ENCODE results near the gene CNOT6.

Gene CNOT6

DNA sequence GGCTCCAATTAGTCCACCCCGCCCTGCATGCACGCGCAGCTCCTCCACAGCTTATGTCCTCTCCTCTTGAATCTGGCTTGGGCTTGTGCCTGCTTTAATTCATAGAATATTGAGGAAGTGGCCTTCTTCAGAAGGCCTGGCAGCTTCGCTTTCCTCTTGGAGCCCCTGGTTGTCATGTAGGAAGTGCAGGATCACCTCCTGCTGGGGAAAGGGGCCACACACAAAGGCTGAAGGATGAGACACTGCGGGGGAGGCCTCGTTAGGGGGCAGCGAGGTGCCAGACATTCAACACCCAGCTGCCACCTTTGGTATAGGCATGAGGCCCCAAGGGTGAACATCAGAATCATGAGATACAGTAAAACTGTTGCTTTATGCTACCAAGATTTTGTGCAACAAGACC, 2.7 kb upstream of the CNOT6 start:
- TF ChIP-seq, protein P1, sequence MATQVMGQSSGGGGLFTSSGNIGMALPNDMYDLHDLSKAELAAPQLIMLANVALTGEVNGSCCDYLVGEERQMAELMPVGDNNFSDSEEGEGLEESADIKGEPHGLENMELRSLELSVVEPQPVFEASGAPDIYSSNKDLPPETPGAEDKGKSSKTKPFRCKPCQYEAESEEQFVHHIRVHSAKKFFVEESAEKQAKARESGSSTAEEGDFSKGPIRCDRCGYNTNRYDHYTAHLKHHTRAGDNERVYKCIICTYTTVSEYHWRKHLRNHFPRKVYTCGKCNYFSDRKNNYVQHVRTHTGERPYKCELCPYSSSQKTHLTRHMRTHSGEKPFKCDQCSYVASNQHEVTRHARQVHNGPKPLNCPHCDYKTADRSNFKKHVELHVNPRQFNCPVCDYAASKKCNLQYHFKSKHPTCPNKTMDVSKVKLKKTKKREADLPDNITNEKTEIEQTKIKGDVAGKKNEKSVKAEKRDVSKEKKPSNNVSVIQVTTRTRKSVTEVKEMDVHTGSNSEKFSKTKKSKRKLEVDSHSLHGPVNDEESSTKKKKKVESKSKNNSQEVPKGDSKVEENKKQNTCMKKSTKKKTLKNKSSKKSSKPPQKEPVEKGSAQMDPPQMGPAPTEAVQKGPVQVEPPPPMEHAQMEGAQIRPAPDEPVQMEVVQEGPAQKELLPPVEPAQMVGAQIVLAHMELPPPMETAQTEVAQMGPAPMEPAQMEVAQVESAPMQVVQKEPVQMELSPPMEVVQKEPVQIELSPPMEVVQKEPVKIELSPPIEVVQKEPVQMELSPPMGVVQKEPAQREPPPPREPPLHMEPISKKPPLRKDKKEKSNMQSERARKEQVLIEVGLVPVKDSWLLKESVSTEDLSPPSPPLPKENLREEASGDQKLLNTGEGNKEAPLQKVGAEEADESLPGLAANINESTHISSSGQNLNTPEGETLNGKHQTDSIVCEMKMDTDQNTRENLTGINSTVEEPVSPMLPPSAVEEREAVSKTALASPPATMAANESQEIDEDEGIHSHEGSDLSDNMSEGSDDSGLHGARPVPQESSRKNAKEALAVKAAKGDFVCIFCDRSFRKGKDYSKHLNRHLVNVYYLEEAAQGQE (IDR thresholded peaks at IDR 0.05; ENCODE audit: insufficient read depth in 1 of 2, low read depth in 2 of 2, low read length in 2 of 2): no peak
- TF ChIP-seq POLR2AphosphoS5 (IDR thresholded peaks at IDR 0.05; ENCODE audit: low read depth, low read length): no peak
- no peak for TF ChIP-seq TAF1 (IDR thresholded peaks at IDR 0.05; ENCODE audit: borderline replicate concordance, insufficient read depth, low read length)
- no peak for TF ChIP-seq FOXP2 (optimal IDR thresholded peaks at IDR 0.05; ENCODE audit: borderline replicate concordance, extremely low read depth, extremely low read length, insufficient read depth)
- TF ChIP-seq SIN3A (IDR thresholded peaks at IDR 0.05; ENCODE audit: borderline replicate concordance, insufficient read depth, low read length): no peak

DNA sequence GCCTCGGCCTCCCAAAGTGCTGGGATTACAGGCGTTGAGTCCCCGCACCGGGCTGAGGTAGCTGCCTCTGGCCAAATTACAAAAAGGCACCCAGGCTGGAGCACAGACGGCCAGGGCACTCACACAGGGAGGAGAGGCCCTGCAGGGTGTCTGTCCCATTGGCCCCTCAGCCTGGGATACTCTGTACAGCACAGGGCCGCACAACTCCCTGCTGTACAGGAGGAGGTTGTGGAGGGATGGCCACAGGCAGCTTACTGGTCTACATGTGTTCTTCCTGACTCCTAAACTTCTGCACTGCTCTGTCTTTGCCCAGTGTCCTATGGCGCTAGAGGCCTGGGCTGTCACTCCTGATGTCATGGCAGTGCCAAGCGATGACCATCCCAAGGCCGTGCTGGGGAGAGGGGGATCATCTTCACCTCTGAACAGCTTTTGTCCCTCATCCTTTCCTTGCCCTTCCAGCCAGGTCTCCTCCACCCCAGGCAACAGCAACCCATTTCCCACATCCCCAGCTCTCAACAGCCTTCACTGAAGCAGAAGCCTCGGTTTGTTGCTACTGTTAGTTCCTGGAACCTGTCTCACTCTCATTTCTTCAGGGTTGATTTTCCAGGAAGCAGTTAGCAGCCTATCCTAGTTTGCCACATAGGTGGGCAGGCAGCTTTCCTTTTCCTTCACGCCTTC, 1.8 kb upstream of the CNOT6 start:
- no peak for TF ChIP-seq SIN3A (IDR thresholded peaks at IDR 0.05; ENCODE audit: borderline replicate concordance, insufficient read depth, low read length)
- TF ChIP-seq POLR2AphosphoS5 (IDR thresholded peaks at IDR 0.05; ENCODE audit: low read depth, low read length): no peak
- no peak for TF ChIP-seq TAF1 (IDR thresholded peaks at IDR 0.05; ENCODE audit: borderline replicate concordance, insufficient read depth, low read length)
- TF ChIP-seq, protein P1 (IDR thresholded peaks at IDR 0.05; ENCODE audit: insufficient read depth in 1 of 2, low read depth in 2 of 2, low read length in 2 of 2): no peak
- TF ChIP-seq FOXP2 (optimal IDR thresholded peaks at IDR 0.05; ENCODE audit: borderline replicate concordance, extremely low read depth, extremely low read length, insufficient read depth): no peak

DNA sequence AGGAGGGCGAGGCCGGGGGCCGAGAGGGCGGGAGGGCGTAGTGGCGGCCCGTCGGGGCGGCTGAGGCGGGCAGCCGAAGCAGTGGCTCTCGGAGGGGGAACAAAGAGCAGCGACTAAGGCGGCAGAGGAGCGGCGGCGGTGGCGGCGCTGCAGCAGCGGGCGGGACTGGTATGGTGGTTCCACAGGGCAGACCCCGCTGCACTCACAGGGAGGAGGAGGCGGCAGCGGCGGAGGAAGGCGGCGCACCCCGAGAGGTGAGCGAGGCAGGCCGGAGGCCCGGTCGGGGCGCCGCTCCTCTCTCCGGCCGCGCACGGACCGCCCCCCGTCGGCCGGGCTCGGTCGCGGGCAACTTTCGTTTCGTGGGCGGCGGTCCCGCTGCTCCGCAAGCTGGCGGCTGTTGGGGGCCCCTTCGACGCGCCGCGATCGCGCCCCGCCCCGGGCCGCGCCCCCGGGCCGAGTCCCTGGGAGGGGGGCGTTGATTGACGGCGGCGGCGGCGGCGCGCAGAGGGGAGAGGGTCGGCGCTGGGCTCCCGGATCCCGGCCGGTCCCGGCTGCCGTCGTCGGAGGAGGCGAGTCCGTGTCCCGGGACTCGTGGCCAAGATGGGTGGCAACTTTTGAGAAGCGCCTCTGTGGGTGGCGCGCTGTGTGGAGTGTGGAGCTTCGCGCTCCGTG, 467 bp downstream of the CNOT6 start:
- TF ChIP-seq POLR2AphosphoS5 (IDR thresholded peaks at IDR 0.05; ENCODE audit: low read depth, low read length) (no peak), TAF1 (IDR thresholded peaks at IDR 0.05; ENCODE audit: borderline replicate concordance, insufficient read depth, low read length) (no peak), SIN3A (IDR thresholded peaks at IDR 0.05; ENCODE audit: borderline replicate concordance, insufficient read depth, low read length) (no peak), FOXP2 (optimal IDR thresholded peaks at IDR 0.05; ENCODE audit: borderline replicate concordance, extremely low read depth, extremely low read length, insufficient read depth) (no peak)
- TF ChIP-seq, protein P1 (IDR thresholded peaks at IDR 0.05; ENCODE audit: insufficient read depth in 1 of 2, low read depth in 2 of 2, low read length in 2 of 2): no peak

DNA sequence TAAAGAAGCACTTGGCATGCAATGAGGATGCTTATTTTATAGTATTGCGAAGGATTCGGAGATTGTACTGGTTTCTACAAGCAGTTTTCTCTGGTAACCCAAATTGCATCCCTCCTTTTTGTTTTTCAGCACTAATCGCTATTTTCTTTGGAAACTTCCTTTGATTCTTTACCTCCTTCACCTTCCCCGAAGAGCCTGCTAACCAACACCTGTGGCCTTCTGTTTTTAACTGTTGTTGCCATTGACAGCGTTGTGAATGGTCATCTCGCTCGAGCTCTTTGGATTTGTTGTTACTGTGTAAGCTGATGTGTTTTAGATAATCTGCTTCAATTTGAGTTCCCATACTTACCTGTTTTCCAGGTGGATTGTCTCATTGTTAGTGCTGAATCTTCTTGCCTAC, 1.1 kb downstream of the CNOT6 start:
- TF ChIP-seq SIN3A (IDR thresholded peaks at IDR 0.05; ENCODE audit: borderline replicate concordance, insufficient read depth, low read length): no peak
- TF ChIP-seq FOXP2 (optimal IDR thresholded peaks at IDR 0.05; ENCODE audit: borderline replicate concordance, extremely low read depth, extremely low read length, insufficient read depth): no peak
- TF ChIP-seq, protein P1 (IDR thresholded peaks at IDR 0.05; ENCODE audit: insufficient read depth in 1 of 2, low read depth in 2 of 2, low read length in 2 of 2): no peak
- TF ChIP-seq POLR2AphosphoS5 (IDR thresholded peaks at IDR 0.05; ENCODE audit: low read depth, low read length): no peak
- TF ChIP-seq TAF1 (IDR thresholded peaks at IDR 0.05; ENCODE audit: borderline replicate concordance, insufficient read depth, low read length): no peak
